GM18505 (cell line): ENCODE measurements around the gene LGR5.
"Not testable (repeated sequence)": the region's sequence is repeated elsewhere in the genome, so short reads cannot be mapped to it uniquely, and the experiment has no call there.

Experiments used
- ATAC-seq: cut with Tn5 transposase; IDR thresholded peaks from one replicate; pipeline ENCODE4 v1.9.1; 2021; ENCODE audit not compliant: unreplicated experiment
- POLR2A ChIP-seq: IDR thresholded peaks from 4 replicates; pipeline ENCODE4 v1.6.1; 2011; ENCODE audit warnings: borderline replicate concordance; ENCODE audit not compliant: insufficient read depth, insufficient read length; ENCODE audit errors: extremely low read depth

LGR5 gene

DNA sequence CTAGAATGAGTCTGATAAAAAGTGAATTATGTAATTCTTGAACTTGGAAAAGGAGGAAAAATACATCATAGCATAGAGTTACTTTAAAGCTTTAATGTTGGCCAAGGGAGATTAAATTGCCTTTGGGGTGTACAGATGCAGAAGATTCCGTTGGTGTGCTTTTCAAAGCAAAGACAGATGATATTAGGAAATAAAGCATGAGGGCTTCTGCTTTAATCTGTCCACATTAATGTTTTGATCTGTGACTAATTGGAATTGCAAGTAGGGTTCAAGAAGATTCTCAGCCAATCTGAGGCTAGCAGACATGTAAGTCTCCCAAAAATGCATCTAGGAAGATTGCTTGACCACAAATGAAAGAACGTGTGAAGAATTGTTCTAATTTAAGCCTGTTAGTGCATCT is 35.2 kb downstream of the LGR5 start:
- no peak for TF ChIP-seq POLR2A
- no peak for ATAC-seq

DNA sequence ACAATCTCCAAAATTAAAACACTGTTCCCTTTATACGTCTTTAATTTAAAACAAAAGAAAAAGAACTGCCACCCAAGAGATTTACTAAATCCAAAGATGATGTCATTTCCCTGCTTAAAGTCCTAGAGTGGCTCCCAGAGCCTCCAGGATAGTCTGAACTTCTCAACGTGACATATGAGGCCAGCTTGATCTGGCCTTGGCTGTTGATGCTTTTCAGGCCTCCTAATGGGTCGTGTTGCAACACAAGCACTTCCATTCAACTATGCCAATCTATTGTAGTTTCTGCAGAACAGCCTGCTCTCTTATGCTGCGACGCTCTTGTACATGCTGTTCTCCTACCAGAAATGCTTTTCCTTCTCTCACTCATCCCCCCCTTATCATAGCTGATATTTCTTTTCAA is 35.7 kb downstream of the LGR5 start:
- ATAC-seq, result no peak
- no peak for TF ChIP-seq POLR2A

DNA sequence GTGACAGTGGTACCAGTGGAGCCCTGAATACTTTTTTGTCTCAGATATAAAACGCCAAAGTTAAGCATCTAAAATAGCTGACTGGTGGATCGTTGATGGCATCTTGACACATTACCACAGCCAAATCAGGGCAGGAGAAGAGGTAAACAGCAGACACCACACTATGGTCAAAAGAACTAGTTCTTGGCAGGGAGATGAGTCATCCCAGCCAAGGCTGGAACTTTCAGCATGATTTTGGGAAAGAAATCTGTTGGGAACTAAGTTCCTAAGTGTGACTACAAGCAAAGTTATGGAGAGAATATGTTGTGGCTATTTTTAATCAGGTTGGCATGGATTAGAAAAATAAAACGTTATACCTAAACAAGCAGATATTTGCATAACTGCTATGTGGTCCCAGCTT is 36.9 kb downstream of the LGR5 start:
- ATAC-seq, result no peak
- no peak for TF ChIP-seq POLR2A

DNA sequence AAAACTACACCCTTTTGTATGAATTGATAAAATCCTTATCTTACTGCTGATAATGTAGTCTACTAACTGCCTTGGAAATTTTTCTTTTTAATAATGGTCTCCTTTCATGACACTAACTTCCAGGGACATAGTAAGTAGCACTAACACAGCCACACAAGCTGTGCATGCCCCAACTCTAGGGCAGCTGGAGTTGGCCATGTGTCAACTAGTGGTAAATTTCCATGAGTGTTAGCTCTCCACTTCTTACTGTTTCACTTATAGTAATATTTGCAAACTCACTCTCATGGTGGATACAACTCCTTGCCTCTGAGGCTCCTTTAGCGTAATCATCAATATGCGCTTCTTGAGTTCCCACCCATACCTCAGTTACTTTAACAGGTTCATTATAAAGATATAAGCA is 38.0 kb downstream of the LGR5 start:
- TF ChIP-seq POLR2A, result no peak
- no peak for ATAC-seq

DNA sequence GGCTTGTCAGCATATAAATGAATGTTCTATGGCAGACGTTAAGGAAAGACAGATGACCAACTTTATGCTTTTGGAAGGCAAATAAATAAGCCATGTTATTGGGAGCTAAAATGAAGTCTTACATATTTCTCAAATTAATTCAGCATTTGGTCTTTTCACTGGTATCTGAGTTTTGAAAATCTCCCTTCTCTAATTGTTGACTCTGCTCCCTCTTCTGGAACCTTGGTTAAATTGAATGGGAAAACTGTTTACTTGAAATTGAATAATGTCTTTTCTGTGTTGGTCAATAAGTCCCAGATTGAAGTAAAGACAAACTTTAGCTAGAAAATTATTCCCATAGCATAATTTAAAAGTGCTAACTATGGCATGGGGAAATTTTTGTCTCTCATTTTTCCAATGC is 38.7 kb downstream of the LGR5 start:
- no peak for ATAC-seq
- TF ChIP-seq POLR2A, result no peak

DNA sequence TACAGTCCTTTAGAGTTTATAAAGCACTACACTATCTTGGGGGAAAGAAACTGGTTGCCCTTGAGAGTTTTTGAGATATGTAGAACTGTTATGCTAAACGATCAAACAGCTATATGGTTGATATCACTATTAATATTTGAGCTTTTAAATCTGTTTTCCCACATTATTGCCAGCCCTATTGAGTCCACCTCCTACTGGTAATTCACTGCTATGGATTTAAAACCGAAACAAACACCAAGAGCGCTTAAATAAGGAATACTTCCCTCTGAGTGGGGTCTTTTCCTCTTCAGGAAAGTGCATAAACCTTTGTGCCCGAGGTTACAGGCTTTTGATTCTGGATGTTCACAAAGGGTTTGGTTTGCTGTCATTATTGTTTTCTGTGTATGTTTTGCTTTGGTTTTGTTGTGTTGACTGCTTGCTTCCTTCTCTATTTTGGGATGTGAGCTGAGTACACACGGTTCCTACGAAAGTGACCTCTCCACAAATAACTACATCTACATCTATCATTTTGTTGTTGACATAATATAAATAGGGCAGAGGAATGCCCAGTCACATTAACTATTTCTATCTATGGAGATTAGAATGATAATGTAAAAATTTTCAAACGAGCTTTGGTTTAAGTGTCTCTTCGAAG is 44.8 kb downstream of the LGR5 start:
- ATAC-seq, result no peak
- no peak for TF ChIP-seq POLR2A

DNA sequence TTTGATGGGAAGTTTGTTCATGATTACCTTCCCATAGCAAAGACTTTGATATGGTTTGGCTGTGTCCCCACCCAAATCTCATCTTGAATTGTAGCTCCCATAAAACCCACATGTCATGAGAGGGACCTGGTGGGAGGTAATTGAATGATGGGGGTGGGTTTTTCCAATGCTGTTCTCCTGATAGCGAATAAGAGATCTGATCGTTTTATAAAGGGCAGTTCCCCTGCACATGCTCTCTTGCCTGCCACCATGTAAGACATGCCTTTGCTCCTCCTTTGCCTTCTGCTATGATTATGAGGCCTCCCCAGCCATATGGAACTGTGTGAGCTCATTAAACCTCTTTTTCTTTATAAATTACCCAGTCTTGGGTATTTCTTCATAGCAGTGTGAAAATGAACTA is 51.2 kb downstream of the LGR5 start:
- ATAC-seq, result not testable (repeated sequence)

DNA sequence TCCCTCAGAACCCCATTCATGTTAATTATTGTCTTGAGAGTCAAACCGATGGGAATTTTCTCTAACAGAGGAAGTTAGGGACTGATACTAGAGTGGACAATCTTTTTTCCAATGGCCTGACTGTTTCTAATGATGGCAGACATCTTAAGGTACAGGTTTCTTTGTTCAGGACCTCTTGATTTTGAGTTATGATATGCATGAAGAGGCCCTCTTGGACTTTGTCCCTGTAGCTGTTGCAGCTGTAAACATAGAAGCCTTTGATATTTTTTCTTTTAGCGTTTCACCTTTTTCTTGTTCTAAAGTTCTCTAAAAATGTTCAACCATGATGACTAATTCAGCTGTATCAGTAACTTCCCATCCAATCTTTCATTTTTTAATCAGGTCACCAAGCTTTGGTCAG is 53.0 kb downstream of the LGR5 start:
- no peak for ATAC-seq
- TF ChIP-seq POLR2A, result no peak

DNA sequence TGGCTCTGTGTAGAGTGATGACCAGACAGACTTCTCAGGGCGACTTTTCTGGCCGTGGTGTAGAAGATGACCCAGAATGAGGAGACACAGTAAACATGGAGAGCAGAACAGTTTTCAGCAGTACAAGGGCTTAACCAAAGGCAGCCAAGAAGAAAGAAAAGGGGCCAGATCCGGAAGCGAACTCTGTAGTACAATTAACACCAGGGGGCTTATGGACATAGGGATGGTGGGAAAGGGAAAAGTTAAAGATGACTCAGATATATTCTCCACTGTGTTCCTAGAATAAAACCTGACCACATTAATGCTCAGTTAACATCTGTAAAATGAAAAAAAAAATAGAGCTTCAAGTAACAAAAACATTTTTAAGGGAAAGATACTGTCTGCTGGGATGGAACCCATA is 60.2 kb downstream of the LGR5 start:
- TF ChIP-seq POLR2A, result no peak
- ATAC-seq, result no peak

DNA sequence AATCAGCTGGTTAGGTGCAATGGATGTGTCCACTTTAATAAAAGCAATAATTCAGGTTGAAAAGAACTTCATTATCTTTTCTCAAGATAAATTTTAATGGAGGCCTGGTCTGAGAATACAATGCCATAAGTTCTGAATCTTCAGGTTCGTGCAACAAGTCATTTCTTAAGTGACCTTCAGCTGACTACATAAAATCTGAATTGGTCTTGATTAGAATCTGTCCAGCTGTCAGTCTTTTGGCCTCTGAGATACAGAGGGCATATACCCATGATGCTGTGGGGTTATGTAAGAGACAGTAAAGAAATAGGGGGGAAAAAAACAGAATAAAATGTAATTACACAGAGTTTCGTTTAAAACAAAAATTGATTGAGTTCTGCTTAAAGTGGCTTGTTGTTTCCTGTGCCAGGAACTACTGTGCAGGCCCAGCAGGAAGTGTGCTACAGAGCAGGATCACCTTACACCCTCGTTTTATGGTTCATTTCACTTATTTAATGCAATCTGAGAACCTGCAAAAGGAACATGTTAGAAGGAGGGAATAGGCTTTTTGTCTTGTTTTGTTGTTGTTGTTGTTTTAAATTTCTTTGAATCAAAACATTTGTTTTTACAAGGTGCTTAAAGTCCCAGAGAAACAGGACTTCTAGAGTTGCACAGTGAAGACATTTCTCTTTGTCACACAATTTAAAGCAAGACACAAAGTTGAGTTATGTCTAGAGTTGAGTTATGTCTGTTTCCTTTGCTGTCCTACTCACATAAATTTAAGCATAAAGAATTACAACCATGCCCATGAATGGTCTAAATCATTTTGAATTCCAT is 64.2 kb downstream of the LGR5 start:
- no peak for TF ChIP-seq POLR2A
- peak; percentile 59 for ATAC-seq

DNA sequence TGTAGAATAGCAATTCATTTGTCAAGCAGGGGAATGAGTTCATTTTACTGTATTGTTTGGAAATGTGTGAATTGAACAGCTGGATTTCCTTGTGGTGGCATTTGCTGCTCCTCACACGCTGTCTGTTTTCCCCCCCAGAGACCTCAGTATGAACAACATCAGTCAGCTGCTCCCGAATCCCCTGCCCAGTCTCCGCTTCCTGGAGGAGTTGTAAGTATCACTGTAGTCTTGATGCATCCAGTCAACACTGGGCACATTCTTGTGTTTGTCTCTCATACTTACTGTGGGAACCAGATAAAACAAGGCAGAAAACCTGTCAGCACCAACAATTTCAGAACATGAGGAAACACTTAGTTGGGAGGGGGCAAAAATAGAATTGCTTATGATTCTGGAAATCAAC is 64.9 kb downstream of the LGR5 start:
- no peak for ATAC-seq
- TF ChIP-seq POLR2A, result no peak

DNA sequence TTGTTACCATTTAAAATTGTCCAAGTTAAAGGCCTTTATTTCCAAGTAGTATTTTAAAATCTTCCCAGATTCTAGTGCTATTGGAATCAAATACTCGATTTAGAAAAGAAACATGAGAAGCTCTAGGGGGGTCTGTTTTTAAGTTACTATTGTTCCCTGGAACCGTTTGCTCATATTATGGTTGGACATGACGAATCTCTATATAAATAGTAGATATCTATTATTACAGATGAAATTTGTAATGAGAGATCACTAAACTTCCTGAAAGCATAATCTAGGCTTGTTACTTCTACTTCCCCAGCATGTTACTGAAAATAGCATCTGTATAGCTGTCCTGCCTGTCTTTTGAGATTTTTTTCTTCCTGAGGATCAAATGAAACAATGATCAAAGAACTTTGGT is 70.1 kb downstream of the LGR5 start:
- ATAC-seq, result no peak

DNA sequence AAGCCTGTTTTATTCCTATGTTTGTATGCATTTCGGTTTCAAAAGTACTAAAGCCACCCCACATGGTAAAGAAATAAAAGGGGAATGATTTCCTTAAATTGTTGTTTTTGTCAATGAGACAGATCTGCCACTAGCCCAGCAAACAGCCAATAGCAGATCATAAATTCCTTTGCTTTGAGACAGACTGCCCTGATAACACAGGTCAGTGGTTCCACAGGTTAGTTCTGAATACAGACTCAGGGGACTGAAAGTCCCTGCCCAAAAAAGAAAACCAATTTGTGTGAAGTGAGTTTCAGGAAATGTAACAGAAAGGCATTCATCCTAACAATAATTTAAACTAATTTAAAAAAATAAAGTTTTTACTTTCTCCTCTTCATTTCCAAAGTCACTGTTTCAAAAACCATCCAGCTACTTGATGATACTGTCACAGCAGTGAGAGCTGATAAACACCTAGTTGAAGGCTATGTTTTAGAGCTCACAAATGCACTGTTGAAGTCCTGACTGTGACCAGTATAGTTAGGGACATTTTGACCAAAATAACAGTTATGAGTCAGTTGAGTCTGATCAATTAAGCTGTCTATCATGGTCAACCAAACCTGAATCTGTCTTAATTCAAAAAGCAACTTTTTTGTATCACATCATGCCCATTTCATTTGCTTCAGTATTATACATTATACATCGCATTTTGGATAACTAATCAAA is 77.7 kb downstream of the LGR5 start:
- no peak for TF ChIP-seq POLR2A
- no peak for ATAC-seq

More for the DNA sequence above, 70.1 kb downstream of the LGR5 start:
- no peak for TF ChIP-seq POLR2A

DNA sequence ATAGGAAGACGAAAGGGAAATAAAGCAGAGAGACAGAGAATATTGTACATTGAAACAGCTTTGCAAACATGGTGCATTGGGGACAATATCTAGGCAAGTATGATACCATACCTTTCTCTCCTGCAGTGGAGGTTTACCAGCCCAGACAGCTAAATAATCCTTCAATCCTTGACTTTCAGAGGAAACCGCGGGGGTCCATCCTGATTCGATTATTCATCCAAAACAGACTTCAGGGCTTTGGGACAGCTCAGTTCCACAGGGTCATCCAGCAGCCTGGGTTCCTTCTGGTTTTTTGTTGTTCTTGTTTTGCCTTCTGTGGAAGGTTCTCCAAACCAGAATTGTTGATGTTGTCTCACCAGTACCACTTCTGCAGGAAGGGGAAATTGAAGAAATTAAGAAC is 81.5 kb downstream of the LGR5 start:
- TF ChIP-seq POLR2A, result no peak
- ATAC-seq, result no peak
